ENCODE data around the gene TPTE2.
"Not testable (repeated sequence)": the region's sequence is repeated elsewhere in the genome, so short reads cannot be mapped to it uniquely, and the experiment has no call there.

TPTE2 gene

DNA sequence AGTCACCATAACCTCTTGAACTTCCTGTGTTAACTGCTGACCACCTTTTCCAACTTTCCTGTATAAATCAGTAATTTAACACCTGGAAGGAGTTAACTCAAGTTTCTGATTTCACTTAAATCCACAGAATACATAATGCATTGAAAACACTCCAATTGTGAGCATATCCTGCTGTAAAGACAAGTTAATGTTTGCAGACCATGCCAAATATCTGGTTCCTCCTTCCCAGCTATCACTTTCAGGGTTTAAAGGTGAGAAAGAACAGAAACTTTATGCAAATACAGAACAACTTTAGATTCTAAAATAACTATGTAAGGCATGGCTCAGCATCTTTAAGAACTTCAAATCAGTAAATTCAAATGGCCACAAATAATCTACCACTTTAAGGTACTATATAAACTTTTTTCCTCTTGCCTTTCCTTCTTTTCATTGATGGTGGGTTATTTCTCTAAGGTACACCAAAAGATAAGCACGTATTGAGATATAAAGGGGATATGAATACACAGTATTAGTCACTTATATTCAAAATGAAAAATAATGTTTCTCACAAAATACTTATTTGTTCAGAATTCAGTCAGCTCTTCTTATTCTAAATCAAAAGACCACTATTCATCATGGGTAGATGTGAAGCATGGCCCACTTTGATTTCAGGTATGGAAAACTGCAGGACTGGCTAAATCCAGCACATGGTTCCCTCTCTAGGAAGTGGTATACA lies 6.6 kb upstream of the TPTE2 start:
- no peak for DNase-seq (ENCODE audit: low read depth)

DNA sequence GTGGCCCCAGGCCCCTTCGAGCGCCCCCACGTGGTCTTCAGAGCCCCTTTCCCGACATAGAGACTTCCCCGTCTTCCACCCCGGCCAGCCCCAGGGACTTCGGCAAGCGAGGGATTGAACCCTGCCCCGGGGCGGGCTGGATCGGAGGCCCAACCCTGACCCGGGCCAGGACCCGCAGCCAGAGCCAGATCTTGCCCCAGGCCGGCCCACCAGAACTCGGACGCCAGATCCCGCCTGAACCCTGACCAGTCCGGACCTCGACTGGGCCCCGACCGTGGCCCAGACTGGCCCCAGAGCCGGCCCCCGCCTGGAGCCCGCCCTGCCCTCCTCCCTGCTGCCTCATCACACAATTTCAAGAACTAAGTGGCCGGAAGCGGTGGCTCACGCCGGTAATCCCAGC lies 253 bp upstream of the TPTE2 start:
- DNase-seq (ENCODE audit: low read depth), result no peak

DNA sequence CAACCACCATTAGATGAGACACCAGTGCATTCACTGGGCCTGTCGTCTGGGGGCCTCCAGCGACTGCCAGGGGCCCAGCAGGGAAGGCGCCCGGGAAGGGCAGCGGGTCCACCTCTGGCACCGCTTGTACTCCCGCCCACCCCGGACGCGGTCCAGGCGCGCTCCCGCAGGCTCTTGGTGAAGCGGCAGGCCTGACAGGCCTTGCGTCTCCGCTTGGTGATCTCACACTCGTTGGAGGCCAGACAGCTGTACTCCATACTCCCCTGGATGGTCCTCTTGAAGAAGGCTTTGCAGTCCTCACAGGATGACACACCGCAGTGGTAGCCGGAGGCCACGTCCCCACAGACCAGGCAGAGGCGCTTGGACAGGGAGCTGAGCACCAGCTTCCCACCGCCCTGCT lies 660 bp downstream of the TPTE2 start:
- DNase-seq (ENCODE audit: low read depth), result not testable (repeated sequence)

DNA sequence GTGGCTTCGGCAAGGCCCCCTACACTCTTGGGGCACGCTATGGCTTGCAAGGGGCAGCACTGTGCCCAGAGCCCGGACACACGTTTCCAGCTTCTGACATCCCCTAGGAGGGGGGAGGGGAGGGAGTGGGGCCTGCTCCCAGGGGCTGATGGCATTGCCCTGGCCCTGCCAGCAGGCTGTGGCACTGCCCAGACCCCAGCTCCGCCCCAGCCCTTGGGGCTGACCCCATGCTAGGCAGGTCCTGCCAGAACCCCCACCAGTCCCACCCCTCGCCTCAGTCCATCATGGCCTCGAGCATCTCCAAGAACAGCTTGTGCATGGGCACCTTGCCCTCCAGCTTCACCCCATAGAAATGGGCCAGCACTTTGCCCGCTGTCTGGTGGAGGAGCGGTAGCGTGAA lies 1.6 kb downstream of the TPTE2 start:
- DNase-seq (ENCODE audit: low read depth), result not testable (repeated sequence)

DNA sequence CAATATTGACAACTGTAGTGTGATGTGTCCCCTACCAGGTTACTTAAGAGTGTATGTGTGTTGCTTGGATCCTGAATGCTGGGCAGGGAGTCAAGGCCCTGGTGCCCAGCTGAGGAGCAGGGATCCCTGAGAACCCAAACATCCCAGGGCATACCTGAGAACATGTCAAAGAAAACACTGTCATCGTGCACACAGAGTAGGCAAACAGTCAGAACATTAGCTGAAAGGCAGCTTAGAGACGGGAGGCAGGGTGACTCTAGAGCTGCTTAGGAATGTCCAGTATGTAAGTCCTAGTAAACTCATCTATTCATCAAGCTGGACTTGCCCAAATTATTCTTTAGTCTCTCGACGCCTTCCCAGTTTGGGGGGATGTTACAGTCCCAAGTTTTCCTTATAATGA lies 4.0 kb downstream of the TPTE2 start:
- not testable (repeated sequence) for DNase-seq (ENCODE audit: low read depth)

DNA sequence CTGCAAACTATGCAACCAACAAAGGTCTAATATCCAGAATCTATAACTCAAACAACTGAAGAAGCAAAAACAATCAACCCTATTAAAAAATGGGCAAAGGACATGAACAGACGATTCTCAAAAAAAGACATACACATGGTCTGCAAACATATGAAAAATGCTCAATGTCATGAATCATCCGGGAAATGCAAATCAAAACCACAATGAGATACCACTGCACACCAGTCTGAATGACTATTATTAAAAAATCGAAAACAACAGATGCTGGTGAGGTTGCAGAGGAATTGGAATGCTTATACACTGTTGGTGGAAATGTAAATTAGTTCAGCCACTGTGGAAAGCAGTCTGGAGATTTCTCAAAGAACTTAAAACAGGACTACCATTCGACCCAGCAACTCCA lies 12.1 kb downstream of the TPTE2 start:
- DNase-seq (ENCODE audit: low read depth), result not testable (repeated sequence)

DNA sequence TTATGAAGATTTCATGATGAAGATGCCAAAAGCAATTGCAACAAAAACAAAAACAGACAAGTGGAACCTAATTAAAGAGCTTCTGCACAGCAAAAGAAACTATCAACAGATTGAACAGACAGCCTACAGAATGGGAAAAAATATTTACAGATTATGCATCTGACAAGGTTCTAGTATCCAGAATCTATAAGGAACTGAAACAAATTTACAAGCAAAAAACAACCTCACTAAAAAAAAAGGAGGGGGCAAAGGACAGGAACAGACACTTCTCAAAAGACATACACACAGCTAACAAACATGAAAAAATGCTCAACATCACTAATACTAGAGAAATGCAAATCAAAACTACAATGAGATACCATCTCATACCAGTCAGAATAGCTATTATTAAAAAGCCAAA lies 35.7 kb downstream of the TPTE2 start:
- DNase-seq (ENCODE audit: low read depth), result not testable (repeated sequence)

DNA sequence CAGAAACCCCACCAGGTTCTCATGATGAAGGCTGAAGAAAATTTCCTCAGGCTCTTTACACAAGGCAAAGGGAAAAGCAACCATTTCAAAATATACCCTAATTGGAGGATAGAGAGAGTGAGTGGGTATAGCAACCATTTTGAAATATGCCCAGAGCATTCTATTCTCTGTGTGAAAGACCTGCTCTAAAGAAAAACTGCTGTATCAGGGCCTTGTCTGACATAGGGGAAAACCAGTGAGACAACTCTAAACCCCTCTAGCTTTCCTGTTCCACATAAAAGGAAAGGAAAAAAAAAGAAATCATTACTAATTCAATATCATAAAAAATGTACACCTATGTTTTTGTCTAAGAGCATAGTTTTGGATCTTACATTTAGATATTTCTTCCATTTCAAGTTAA lies 42.3 kb downstream of the TPTE2 start:
- DNase-seq (ENCODE audit: low read depth), result no peak

DNA sequence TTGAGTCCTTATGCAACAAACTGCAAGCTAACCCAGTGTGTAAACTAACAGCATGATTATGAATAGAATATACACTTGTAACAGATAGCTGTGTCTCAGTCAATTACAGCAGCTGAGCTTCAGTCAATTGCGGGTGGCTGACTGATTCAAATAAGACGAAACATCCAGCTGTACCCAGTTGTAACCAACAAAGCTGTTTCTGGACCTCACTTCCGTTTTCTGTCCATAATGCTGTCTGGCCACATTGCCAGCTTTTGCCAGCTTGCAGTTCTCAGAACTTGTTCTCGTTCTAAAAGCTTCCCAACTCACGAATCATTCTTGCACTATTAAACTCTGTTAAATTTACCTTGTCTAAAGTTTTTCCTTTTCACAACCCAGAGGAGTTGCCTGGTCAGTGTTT lies 53.7 kb downstream of the TPTE2 start:
- DNase-seq (ENCODE audit: low read depth), result not testable (repeated sequence)

DNA sequence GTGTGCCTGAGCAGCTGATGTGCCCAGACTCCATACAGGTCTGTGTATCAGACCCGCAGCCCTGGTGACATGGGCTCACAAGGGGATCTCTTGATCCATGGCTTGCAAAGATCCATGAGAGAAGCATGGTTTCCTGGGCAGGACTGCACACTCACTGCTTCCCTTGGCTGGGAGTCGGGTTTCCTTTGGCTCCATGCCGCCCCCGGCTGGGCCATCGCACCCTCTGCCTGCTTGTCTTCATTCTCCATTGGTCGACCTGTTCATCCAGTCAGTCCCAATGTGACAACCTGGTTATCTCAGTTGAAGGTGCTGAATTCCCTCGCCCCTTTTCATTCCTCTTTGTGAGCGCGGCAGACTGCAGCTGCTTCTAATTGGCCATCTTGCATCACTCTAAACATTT lies 101.2 kb downstream of the TPTE2 start:
- DNase-seq (ENCODE audit: low read depth), result not testable (repeated sequence)

DNA sequence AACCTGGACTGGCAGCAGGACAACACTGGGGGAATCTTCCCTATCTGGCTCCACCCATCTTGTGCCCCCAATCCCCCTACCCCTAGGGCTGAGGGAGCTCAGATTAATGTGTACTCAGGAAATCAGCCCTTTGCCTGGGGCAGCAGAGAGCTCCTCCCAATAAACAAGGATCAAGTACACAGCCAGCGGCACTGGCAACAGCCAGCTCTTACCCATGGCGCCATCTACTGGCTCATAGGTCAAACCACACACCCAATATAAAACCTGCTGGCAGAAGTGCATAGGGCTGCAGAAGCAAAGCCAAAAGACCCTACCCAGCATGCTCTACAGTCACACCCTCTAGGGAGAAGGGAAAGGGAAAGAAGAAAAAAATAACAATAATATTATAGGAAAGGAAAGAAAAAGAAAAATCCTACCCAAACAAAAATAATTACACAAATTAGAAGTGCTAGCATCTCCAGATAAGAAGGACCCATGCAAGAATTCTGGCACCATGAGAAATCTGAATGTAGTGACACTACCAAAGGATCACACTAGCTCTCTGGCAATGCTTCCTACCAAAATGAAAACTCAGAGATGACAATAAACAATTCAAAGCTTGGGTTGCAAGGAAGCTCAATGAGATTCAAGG lies 122.2 kb downstream of the TPTE2 start:
- not testable (repeated sequence) for DNase-seq (ENCODE audit: low read depth)

DNA sequence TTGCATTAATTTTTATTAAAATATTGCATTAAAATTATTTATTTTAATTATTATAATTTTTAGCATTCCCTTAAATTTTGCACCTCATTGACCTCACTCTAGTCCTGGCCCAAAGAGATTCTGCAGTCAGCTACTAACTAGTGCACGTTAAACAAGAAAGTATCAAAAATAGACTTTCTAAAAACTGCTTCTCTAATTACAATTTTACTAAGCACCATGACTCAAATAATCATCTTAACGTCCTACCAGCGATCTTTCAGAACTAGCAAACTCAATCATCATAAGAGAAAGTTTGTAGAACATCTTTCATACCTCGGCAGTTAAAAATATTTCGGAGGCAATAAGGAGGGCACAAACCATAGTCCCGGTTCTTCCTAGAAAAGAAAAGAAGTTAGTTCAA lies 123.6 kb downstream of the TPTE2 start:
- DNase-seq (ENCODE audit: low read depth), result not testable (repeated sequence)

DNA sequence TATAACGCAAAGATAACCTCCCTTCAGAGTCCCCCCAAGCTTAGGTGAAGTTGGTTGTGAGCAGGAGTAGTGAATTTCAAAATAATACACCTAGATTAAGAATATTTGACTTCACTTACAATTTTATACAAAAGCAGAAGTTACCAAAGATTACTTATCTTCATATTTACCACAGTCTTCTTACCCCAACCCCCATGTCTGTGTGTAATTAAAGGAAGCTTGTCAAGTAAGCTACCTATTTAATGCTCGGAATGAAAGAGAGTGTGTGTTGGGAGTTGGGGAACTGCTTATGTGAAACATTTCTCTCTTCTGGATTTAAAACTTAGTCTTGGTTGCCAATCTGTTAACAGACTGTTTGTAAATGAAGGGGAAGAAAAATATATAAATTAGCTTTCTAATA lies 139.1 kb downstream of the TPTE2 start:
- DNase-seq (ENCODE audit: low read depth), result not testable (repeated sequence)

DNA sequence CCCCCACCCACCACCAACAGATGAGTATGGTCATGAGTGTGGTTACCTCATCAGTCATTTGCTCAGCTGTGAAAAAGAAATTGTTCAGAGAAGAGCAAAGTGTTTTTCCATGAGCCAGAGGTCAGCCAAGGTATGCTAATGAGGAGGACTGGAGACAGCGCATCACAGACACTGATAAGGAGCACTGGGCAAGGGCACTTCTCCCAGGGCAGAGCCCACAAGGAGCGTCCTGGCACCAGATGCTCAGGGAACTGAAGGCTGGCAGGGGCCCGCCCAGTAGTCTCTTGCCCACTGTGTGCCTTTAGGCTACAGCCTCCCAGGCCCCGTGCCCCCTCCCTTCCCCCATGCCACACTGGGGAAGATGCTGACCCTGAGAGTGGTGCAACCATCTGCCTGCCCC lies 148.8 kb downstream of the TPTE2 start:
- DNase-seq (ENCODE audit: low read depth), result not testable (repeated sequence)

DNA sequence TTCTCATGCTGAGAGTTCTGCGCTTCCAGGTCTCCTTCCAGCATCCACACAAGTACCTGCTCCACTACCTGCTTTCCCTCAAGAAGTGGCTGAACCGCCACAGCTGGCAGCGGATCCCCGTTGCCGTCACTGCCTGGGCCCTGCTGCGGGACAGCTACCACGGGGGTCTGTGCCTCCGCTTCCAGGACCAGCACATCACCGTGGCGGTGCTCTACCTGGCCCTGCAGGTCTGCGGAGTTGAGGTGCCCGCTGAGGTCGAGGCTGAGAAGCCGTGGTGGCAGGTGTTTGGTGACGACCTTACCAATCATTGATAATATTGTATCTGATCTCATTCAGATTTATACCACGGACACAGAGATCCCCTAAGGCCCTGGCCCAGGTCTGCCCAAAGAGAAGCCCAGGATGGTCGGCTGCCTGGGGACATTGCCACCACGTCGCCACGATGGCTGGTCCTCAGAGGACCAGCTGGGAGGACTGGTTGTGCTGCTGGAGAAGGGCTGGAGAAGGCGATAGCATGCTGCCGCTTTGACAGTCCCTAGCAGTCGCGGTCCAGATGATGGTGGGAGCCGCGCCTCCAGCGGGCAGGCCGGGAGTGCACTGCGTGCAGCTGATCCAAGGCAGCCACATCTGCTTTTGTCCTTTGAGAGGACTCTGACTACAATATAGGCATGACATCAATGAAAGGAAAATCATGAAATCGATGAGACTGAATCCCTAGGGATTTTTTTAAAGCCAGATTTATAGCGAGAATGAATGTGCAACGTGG lies 178.4 kb downstream of the TPTE2 start:
- DNase-seq (ENCODE audit: low read depth), result not testable (repeated sequence)

DNA sequence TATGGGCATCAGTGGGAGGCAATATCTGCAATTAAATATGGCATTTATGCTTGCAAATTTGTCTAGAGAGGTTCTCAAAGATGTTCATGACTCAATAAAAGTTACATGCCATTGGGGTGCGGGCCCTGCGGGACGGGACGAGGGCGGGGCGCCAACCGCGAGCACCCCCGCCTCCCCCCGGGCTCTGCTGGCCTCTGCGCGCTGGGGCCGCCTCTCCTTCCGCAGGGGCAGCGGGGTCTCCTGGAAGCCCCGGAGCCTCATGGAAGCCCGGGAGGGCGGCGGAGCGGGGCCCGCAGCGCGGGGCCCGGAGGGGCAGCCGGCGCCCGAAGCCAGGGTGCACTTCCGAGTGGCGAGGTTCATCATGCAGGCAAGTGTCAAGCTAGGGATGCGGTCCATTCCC lies 179.2 kb downstream of the TPTE2 start:
- no peak for DNase-seq (ENCODE audit: low read depth)
